D721Med (cell line): ENCODE measurements around the gene SORBS1.

ENCODE experiments used
- DNase-seq: peaks from one replicate; pipeline ENCODE4 v3.0.0; 2011; ENCODE audit warnings: low spot score; ENCODE audit not compliant: insufficient read length
- FAIRE-seq: peaks from 2 replicates; lab custom pipeline; 2011; peaks lifted over from hg19 to GRCh38; lab: Jason Lieb, UNC
- CTCF ChIP-seq: IDR thresholded peaks from 2 replicates; pipeline ENCODE4 v1.5.1; 2012; ENCODE audit warnings: mild to moderate bottlenecking, control low read depth; ENCODE audit not compliant: insufficient read depth; ENCODE audit errors: missing control alignments

SORBS1 gene

GRCh38 chr10:95600158-95600557 is 39.0 kb upstream of the SORBS1 start:
- no peak for FAIRE-seq
- DNase-seq, result no peak
- no peak for TF ChIP-seq CTCF

- DNase-seq (no peak), FAIRE-seq (no peak)
- no peak for TF ChIP-seq CTCF
Observed at GRCh38 chr10:95597788-95598187, 36.6 kb upstream of the SORBS1 start.

GRCh38 chr10:95588025-95588424 is 26.9 kb upstream of the SORBS1 start:
- DNase-seq (no peak), FAIRE-seq (no peak)
- no peak for TF ChIP-seq CTCF

- TF ChIP-seq CTCF, result no peak
- FAIRE-seq, result no peak
- no peak for DNase-seq
Observed at GRCh38 chr10:95579835-95580535, 18.8 kb upstream of the SORBS1 start.

- TF ChIP-seq CTCF, result no peak
Observed at GRCh38 chr10:95579292-95579691, 18.1 kb upstream of the SORBS1 start.

GRCh38 chr10:95578619-95579018 is 17.4 kb upstream of the SORBS1 start:
- no peak for DNase-seq
- TF ChIP-seq CTCF, result no peak
- FAIRE-seq, result no peak

More at GRCh38 chr10:95579292-95579691, 18.1 kb upstream of the SORBS1 start:
- FAIRE-seq, result no peak
- no peak for DNase-seq

- FAIRE-seq, result no peak
- no peak for TF ChIP-seq CTCF
- no peak for DNase-seq
Observed at GRCh38 chr10:95574649-95575365, 13.6 kb upstream of the SORBS1 start.
